HCT116 (cell line): Measurements from ENCODE around the gene NCKAP5L. TPM values are rescaled to one million over a fixed set of nuclear protein-coding genes. Genes with fewer than 3 reads are reported as not detected.

Experiments
- ATAC-seq: fragments of 200-7000 bp; cut with Tn5 transposase; 2 replicates; pipeline ENCODE4 v1.9.1; 2020; ENCODE audit warnings: mild to moderate bottlenecking, moderate library complexity
- BruUV-seq: library from RNA; stranded (reverse); fragments of 400-500 nt; replicated peaks from 2 replicates; lab custom pipeline; 2021; lab: Mats Ljungman, UMichigan
- CTCF ChIA-PET: fragments of 300-600 bp; sonication (Branson Sonifier 250); formaldehyde crosslinking; loops from one replicate; lab custom pipeline; 2021; ENCODE audit warnings: antibody characterized with exemption; lab: Charles Lee
- POLR2A ChIA-PET: fragments of 300-600, 350-600 bp; sonication (Branson Sonifier 250); formaldehyde crosslinking; loops from one replicate; lab custom pipeline; 2021; ENCODE audit warnings: antibody characterized with exemption; lab: Charles Lee
- RAD21 ChIA-PET, 2 experiments: fragments of 300-600 bp; sonication (Branson Sonifier 250); formaldehyde crosslinking; loops; one replicate each; lab custom pipeline; 2023; ENCODE audit warnings: low total read pairs in 2 of 2; ENCODE audit not compliant: uncharacterized antibody in 2 of 2, unreplicated experiment in 2 of 2, low non-redundant PET in 1 of 2; lab: Charles Lee
- DNase-seq: peaks from one replicate; pipeline ENCODE4 v3.0.0-alpha.2; 2010; ENCODE audit warnings: low read depth, low spot score
- H2AFZ ChIP-seq: fragments of 200-600 bp; shearing (Covaris generic), sonication (generic); 2 replicates; pipeline ENCODE4 v1.6.1; 2017; ENCODE audit warnings: low read depth, mixed run types, mixed read lengths, antibody characterized with exemption, low read length; ENCODE audit not compliant: poor library complexity, severe bottlenecking
- H3K27ac ChIP-seq: 2 replicates; pipeline ENCODE4 v1.5.1; 2012; ENCODE audit warnings: low read depth, low read length
- H3K27me3 ChIP-seq: fragments of 200-600 bp; sonication (generic); 2 replicates; pipeline ENCODE4 v1.6.1; 2016; ENCODE audit warnings: mixed run types, low read length, mixed read lengths; ENCODE audit not compliant: insufficient read depth
- H3K36me3 ChIP-seq, 2 experiments: fragments of 200-500 bp in 1 of 2; fragments of 200-600 bp in 1 of 2; sonication (Bioruptor generic) in 1 of 2; sonication (generic) in 1 of 2; 2 replicates each; pipeline versions ENCODE4 v1.5.1 to v1.6.1; 2014 to 2016; ENCODE audit warnings: low read length in 2 of 2, inconsistent platforms in 1 of 2, mixed read lengths in 1 of 2, mixed run types in 1 of 2; ENCODE audit not compliant: insufficient read depth in 2 of 2, control insufficient read depth in 1 of 2
- H3K4me1 ChIP-seq, 2 experiments: fragments of 200-600 bp in 1 of 2; sonication (generic) in 1 of 2; 2 replicates each; pipeline versions ENCODE4 v1.5.1 to v1.6.1; 2012 to 2017; ENCODE audit warnings: low read length in 2 of 2, inconsistent platforms in 1 of 2, mild to moderate bottlenecking in 1 of 2, mixed read lengths in 1 of 2, mixed run types in 1 of 2, moderate library complexity in 1 of 2; ENCODE audit not compliant: insufficient read depth in 2 of 2, control insufficient read depth in 1 of 2
- H3K4me2 ChIP-seq: fragments of 200-600 bp; sonication (generic); 2 replicates; pipeline ENCODE4 v1.6.1; 2017; ENCODE audit warnings: mixed run types, low read length, mixed read lengths
- H3K4me3 ChIP-seq, 2 experiments: fragments of 200-600 bp in 1 of 2; sonication (generic) in 1 of 2; replicated peaks in 1 of 2; 2 replicates each; pipeline ENCODE4 v1.5.1; 2011 to 2016; ENCODE audit warnings: low read length in 2 of 2, control low read depth in 1 of 2, low read depth in 1 of 2, mild to moderate bottlenecking in 1 of 2, mixed read lengths in 1 of 2, mixed run types in 1 of 2
- H3K79me2 ChIP-seq: fragments of 200-600 bp; sonication (generic); 2 replicates; pipeline ENCODE4 v1.6.1; 2017; ENCODE audit warnings: mild to moderate bottlenecking, mixed run types, low read length, moderate library complexity, mixed read lengths; ENCODE audit not compliant: insufficient read depth
- H3K9ac ChIP-seq: fragments of 200-600 bp; sonication (generic); 2 replicates; pipeline ENCODE4 v1.6.1; 2016; ENCODE audit warnings: low read length, mixed read lengths
- H3K9me2 ChIP-seq: fragments of 200-600 bp; sonication (generic), shearing (Covaris generic); 2 replicates; pipeline ENCODE4 v1.6.1; 2017; ENCODE audit warnings: mixed run types, mild to moderate bottlenecking, moderate library complexity; ENCODE audit not compliant: insufficient read depth
- H3K9me3 ChIP-seq, 2 experiments: fragments of 200-500 bp in 1 of 2; fragments of 200-600 bp in 1 of 2; sonication (Bioruptor generic) in 1 of 2; sonication (generic) in 1 of 2; 2 replicates each; pipeline ENCODE4 v1.6.1; 2014 to 2017; ENCODE audit warnings: low read length in 2 of 2, mixed read lengths in 2 of 2, inconsistent platforms in 1 of 2, low read depth in 1 of 2, mild to moderate bottlenecking in 1 of 2, mixed run types in 1 of 2, moderate library complexity in 1 of 2; ENCODE audit not compliant: control insufficient read depth in 1 of 2, insufficient read depth in 1 of 2
- H4K20me1 ChIP-seq: fragments of 200-600 bp; sonication (generic), shearing (Covaris generic); 2 replicates; pipeline ENCODE4 v1.6.1; 2017; ENCODE audit warnings: mixed run types, mild to moderate bottlenecking, moderate library complexity; ENCODE audit not compliant: insufficient read depth
- CBX3 ChIP-seq: IDR thresholded peaks from 2 replicates; pipeline ENCODE4 v1.6.1; 2012; ENCODE audit warnings: low read depth
- CEBPB ChIP-seq: IDR thresholded peaks from 2 replicates; pipeline ENCODE4 v1.6.1; 2012; ENCODE audit warnings: low read depth
- EGR1 ChIP-seq: IDR thresholded peaks from 2 replicates; pipeline ENCODE4 v1.6.1; 2012; ENCODE audit warnings: low read depth
- ELF1 ChIP-seq: IDR thresholded peaks from 2 replicates; pipeline ENCODE4 v1.6.1; 2012; ENCODE audit warnings: low read depth, borderline replicate concordance
- EZH2 ChIP-seq: fragments of 200-600 bp; sonication (generic); IDR thresholded peaks from 2 replicates; pipeline ENCODE4 v1.6.1; 2017; ENCODE audit warnings: antibody characterized with exemption, mixed run types
- EZH2phosphoT487 ChIP-seq: fragments of 200-600 bp; IDR thresholded peaks from 2 replicates; pipeline ENCODE4 v1.6.1; 2018; ENCODE audit warnings: antibody characterized with exemption, borderline replicate concordance
- MAX ChIP-seq: IDR thresholded peaks from 2 replicates; pipeline ENCODE4 v1.6.1; 2012
- POLR2A ChIP-seq: IDR thresholded peaks from 2 replicates; pipeline ENCODE4 v1.7.0; 2011; ENCODE audit warnings: borderline replicate concordance; ENCODE audit not compliant: insufficient read depth, insufficient read length; ENCODE audit errors: extremely low read depth
- POLR2AphosphoS5 ChIP-seq: IDR thresholded peaks from 2 replicates; pipeline ENCODE4 v1.6.1; 2011; ENCODE audit warnings: mild to moderate bottlenecking, low read depth, low read length, moderate library complexity
- RAD21 ChIP-seq: IDR thresholded peaks from 2 replicates; pipeline ENCODE4 v1.6.1; 2012; ENCODE audit warnings: low read depth, mild to moderate bottlenecking
- SIN3A ChIP-seq: IDR thresholded peaks from 2 replicates; pipeline ENCODE4 v1.6.1; 2012; ENCODE audit warnings: low read depth
- SP1 ChIP-seq: IDR thresholded peaks from 2 replicates; pipeline ENCODE4 v1.6.1; 2012; ENCODE audit warnings: low read depth
- SRF ChIP-seq: IDR thresholded peaks from 2 replicates; pipeline ENCODE4 v1.6.1; 2012; ENCODE audit warnings: low read depth
- TCF7L2 ChIP-seq: IDR thresholded peaks from 2 replicates; pipeline ENCODE4 v1.7.0; 2011; ENCODE audit warnings: borderline replicate concordance, inconsistent platforms; ENCODE audit not compliant: insufficient read depth, insufficient read length; ENCODE audit errors: extremely low read depth
- YY1 ChIP-seq: IDR thresholded peaks from 2 replicates; pipeline ENCODE4 v1.6.1; 2011; ENCODE audit warnings: low read length, low read depth, moderate library complexity, mild to moderate bottlenecking; ENCODE audit not compliant: insufficient replicate concordance; ENCODE audit errors: extremely low read depth
- ZFX ChIP-seq: fragments of 450-650 bp; IDR thresholded peaks from 2 replicates; pipeline ENCODE4 v1.6.1; 2017
- ZNF274 ChIP-seq: fragments of 200-500 bp; sonication (Bioruptor generic); IDR thresholded peaks from 2 replicates; pipeline ENCODE4 v1.6.1; 2014; ENCODE audit warnings: mild to moderate bottlenecking, low read depth, low read length, inconsistent platforms
- intact Hi-C: fragments of 100-400 bp; cut with micrococcal nuclease; formaldehyde crosslinking; loops from 2 replicates; pipeline ENCODE4 v1.10.0; 2022
- total RNA-seq: library from RNA; stranded (reverse); gene quantifications from one replicate; pipeline ENCODE4 v1.2.1, GENCODE V29; 2021; ENCODE audit not compliant: unreplicated experiment
- TF ChIP-seq, protein P1 (sequence below), 3 experiments: fragments of 200-600 bp in 1 of 3; sonication (generic) in 1 of 3; IDR thresholded peaks in 2 of 3; conservative IDR thresholded peaks in 1 of 3; 2 replicates each; pipeline ENCODE4 v1.5.1; 2012 to 2017; ENCODE audit warnings: low read depth in 2 of 3, low read length in 2 of 3, antibody characterized with exemption in 1 of 3, borderline replicate concordance in 1 of 3, control low read depth in 1 of 3, mild to moderate bottlenecking in 1 of 3, mixed read lengths in 1 of 3, mixed run types in 1 of 3, moderate library complexity in 1 of 3; ENCODE audit not compliant: insufficient read depth in 1 of 3
- TF ChIP-seq, protein P2 (sequence below): IDR thresholded peaks from 2 replicates; pipeline ENCODE4 v1.6.1; 2011; ENCODE audit warnings: mild to moderate bottlenecking, low read length, moderate library complexity; ENCODE audit not compliant: insufficient replicate concordance; ENCODE audit errors: extremely low read depth
- TF ChIP-seq, protein P3 (sequence below): IDR thresholded peaks from 2 replicates; pipeline ENCODE4 v1.6.1; 2012

Gene NCKAP5L
- total RNA-seq, 1 experiment from 2014 or later = 12.1 TPM

- H3K9me3 ChIP-seq = no peaks in the 10 kb centered on the region
- no peak for TF ChIP-seq RAD21
- no peak for TF ChIP-seq SRF
- TF ChIP-seq, protein P1, sequence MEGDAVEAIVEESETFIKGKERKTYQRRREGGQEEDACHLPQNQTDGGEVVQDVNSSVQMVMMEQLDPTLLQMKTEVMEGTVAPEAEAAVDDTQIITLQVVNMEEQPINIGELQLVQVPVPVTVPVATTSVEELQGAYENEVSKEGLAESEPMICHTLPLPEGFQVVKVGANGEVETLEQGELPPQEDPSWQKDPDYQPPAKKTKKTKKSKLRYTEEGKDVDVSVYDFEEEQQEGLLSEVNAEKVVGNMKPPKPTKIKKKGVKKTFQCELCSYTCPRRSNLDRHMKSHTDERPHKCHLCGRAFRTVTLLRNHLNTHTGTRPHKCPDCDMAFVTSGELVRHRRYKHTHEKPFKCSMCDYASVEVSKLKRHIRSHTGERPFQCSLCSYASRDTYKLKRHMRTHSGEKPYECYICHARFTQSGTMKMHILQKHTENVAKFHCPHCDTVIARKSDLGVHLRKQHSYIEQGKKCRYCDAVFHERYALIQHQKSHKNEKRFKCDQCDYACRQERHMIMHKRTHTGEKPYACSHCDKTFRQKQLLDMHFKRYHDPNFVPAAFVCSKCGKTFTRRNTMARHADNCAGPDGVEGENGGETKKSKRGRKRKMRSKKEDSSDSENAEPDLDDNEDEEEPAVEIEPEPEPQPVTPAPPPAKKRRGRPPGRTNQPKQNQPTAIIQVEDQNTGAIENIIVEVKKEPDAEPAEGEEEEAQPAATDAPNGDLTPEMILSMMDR (IDR thresholded peaks at IDR 0.05 in 2 of 3, conservative IDR thresholded peaks at IDR 0.05 in 1 of 3; ENCODE audit: borderline replicate concordance in 1 of 3, insufficient read depth in 1 of 3, low read depth in 2 of 3, low read length in 2 of 3) = no peak
- TF ChIP-seq POLR2A = no peak
- no peak for TF ChIP-seq MAX
- no peak for TF ChIP-seq YY1
- TF ChIP-seq SIN3A = no peak
- TF ChIP-seq ZNF274 = no peak
- no peak for TF ChIP-seq EGR1
- TF ChIP-seq, protein P2, sequence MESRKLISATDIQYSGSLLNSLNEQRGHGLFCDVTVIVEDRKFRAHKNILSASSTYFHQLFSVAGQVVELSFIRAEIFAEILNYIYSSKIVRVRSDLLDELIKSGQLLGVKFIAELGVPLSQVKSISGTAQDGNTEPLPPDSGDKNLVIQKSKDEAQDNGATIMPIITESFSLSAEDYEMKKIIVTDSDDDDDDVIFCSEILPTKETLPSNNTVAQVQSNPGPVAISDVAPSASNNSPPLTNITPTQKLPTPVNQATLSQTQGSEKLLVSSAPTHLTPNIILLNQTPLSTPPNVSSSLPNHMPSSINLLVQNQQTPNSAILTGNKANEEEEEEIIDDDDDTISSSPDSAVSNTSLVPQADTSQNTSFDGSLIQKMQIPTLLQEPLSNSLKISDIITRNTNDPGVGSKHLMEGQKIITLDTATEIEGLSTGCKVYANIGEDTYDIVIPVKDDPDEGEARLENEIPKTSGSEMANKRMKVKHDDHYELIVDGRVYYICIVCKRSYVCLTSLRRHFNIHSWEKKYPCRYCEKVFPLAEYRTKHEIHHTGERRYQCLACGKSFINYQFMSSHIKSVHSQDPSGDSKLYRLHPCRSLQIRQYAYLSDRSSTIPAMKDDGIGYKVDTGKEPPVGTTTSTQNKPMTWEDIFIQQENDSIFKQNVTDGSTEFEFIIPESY = no peak
- no peak for TF ChIP-seq ELF1
- no peak for TF ChIP-seq CBX3
- TF ChIP-seq SP1 = no peak
- no peak for TF ChIP-seq ZFX
- no peak for TF ChIP-seq EZH2
- no peak for TF ChIP-seq TCF7L2
- TF ChIP-seq, protein P3, sequence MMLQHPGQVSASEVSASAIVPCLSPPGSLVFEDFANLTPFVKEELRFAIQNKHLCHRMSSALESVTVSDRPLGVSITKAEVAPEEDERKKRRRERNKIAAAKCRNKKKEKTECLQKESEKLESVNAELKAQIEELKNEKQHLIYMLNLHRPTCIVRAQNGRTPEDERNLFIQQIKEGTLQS = no peak
- no peak for TF ChIP-seq EZH2phosphoT487
- TF ChIP-seq CEBPB = no peak
- TF ChIP-seq POLR2AphosphoS5 = no peak
- RAD21 ChIA-PET = no interaction called here
- H3K9ac ChIP-seq = no peak overlapping the region
- H3K36me3 ChIP-seq = no peaks in the 10 kb centered on the region
- BruUV-seq = no TSS peak
- H2AFZ ChIP-seq = no peak overlapping the region
- no peaks in the 10 kb centered on the region for H3K4me1 ChIP-seq
- intact Hi-C loops = no loop called here
- H3K27me3 ChIP-seq = no peaks in the 10 kb centered on the region
- no peak for ATAC-seq
- no peak overlapping the region for H3K27ac ChIP-seq
- no peaks in the 10 kb centered on the region for H3K79me2 ChIP-seq
- no peak overlapping the region for H3K4me2 ChIP-seq
- H4K20me1 ChIP-seq = no peaks in the 10 kb centered on the region
- no peaks in the 10 kb centered on the region for H3K9me2 ChIP-seq
- H3K4me3 ChIP-seq = no peak overlapping the region
- POLR2A ChIA-PET = no interaction called here
- no peak for DNase-seq
- CTCF ChIA-PET = no interaction called here
Measured at GRCh38 chr12:49806877-49807276, 21.3 kb downstream of the NCKAP5L start.
